IPS DF 4.7 (cell line): ENCODE measurements around the gene MED29.

Experiments
- DNase-seq: peaks from one replicate; pipeline ENCODE4 v3.0.0-alpha.2; 2013; ENCODE audit warnings: low spot score; ENCODE audit errors: extremely low read depth

The MED29 gene, protein sequence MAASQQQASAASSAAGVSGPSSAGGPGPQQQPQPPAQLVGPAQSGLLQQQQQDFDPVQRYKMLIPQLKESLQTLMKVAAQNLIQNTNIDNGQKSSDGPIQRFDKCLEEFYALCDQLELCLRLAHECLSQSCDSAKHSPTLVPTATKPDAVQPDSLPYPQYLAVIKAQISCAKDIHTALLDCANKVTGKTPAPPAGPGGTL

DNA sequence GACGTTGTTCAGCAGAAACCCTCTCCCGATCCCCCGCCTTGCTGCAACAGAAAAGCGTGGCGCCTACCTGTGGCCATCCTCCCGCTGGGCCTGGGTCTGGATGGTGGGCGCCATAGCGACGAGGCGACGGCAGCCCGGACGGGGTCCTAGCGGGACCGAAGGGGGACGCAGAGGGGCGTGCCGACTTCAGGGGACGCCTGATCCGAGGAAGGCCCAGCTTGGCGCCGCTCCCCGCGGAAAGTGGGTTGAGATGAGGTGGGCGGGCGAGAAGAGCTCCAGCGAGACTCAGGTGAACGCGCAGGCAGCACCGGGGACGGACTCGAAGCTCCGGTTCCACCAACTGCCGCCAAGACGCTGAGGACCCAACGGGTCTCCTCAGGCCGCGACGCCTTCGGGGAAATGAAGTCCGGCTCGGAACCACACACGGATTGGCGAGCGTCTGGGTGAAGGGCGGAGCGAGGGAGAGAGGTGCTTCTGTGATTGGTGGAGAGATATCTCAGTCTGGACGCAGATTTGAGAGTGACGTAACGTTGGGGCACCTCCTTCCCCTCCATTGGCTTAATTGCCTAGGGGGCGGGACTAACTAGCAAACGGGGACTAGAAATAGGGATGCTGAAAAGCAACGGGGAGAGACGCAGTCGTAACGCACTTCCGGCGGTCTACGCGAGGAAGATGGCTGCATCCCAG lies at the start of gene MED29, which contains the start of gene PAF1:
Gene MED29 (plus strand): TSS at position 628 of the 687 bp plus-strand sequence. CDS start 45 bp downstream, at position 673.
Gene PAF1 (minus strand): TSS at position 356 of the 687 bp plus-strand sequence. CDS start 242 bp downstream, at position 114.
- DNase-seq, result peak; percentile 100

DNA sequence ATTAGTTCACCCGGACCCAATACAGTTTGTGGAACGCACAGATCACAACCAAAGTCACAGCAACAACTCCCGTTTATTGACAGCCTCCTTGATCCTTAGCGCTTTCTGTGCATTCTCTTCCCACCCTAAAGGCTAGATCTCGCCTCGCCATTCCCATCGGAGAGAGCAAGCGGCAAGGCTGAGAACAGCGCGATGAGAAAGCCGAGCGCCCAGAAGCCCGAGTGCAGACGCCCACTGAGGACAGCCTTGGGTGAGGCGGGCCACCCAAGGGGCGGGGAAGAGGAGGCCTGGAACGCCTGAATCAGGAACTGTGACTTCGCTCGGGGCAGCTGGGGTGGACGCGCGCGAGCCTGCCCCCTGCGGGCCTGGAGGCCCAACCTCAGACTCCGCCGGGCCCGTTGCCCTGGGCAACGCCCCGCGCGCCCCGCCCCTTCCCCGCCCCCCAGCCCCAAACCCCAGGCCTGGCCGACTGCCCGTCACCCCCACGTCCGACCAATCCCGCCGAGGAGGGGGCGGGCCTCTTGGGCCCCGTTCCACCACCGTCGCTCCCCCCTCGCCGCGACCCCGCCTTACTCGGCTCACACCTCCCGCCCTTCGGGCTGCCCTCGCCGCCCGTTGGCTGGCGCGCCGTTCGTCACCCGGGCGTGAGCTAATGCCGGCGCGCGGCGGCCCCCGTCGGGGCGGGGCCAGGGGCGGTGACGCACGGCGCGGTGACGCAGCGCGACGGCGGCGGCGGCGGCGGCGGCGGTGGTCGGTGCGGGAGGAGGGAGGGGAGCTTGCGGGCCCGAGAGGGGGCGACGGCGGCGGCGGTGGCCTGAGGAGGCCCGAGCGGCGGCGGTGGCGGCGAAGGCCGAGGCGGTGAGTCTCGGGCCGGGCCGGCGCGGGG lies 49.2 kb upstream of the MED29 start, which contains the start of gene SAMD4B:
Gene SAMD4B (plus strand): TSS at position 703 of the 886 bp plus-strand sequence. CDS start 14,473 bp downstream, outside the sequence.
- DNase-seq, result peak; percentile 51

DNA sequence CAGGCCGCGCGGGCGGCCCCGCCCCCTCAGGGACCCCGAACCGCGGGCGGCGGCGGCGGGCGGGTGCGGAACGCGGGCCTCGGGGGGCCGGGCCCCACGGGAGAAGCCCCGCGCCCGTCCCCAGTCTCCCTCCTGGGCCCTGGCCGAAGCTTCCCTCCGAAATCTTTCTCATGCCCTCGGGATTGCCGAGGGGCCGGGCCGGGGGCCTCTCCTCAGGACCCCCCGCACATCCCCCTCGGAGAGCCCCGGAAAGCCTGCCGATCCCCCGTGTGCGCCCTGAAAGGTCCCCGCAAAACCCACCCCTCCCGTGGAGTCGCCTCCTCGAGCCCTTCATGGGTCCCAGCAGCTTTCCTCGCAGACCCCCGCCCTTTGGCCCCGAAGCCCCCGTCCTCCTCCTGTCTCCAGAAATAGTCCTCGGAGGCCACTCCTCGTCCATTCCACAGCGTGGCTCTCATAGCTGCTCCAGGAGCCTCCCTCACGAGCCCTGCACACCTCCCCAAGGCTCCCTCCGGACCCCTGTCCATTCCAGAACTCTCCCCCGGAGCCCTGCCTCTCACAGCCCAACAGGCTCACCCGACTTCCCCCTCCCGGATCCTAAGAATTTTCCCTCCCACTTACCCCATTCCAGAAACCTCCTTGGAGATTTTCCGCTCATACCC lies 48.4 kb upstream of the MED29 start:
- DNase-seq, result no peak

DNA sequence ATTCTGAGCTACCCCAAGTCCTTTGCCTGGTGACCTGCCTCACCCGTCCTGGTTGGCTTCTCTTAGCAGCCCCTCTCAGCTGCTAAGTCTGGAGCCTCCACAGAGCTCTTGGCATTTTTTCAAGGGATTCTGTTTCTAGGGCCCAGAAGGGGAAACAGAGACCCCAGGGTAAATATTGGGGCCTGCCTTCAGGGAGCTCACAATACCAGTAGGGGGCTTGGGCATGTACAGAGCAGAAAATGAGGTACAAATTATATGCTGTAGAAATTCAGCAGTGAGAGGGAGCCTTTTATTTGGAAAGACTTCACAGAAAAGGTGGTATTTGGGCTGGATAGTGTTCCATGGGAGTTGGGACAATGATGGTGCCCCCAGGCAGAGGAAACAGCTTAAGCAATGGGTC lies 45.2 kb upstream of the MED29 start:
- no peak for DNase-seq

DNA sequence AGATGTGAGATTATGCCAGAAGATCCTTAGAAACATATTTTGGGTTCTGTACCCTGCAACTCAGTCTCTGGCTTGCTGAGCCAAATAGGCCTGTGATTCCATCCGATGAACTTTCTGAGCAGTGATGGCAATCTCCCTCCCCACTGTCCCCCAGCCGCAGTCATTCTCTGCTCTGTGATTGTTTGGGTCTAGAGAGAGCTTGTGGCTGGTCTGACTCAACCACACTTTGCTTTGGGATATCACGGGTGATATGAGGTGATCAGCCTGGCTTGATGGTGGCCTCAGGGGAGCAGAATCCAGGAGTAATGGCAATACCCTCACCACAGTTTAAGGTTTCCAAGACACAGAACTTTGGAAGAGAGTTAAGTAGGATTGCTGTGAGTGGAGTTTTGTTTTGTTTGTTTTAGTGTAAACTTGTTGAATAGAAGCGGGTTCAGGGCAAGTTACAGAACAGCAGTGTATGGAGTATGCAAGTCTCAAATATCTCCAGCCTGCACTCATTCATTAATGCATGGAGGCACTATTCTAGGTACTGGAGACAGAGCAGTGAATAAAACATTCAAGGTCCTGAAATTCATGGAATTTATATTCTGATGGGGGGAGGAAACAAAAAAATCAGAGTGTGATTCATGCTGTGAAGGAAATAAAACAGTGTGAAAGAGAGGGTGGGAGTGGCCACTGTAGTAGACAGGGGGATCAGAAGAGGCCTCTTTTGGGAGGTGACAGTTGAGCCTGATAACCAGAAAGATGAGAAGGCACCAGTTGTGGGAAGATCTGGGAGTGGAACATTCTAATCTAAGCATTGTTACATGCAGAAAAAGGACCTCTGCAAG lies 43.6 kb upstream of the MED29 start:
- no peak for DNase-seq

DNA sequence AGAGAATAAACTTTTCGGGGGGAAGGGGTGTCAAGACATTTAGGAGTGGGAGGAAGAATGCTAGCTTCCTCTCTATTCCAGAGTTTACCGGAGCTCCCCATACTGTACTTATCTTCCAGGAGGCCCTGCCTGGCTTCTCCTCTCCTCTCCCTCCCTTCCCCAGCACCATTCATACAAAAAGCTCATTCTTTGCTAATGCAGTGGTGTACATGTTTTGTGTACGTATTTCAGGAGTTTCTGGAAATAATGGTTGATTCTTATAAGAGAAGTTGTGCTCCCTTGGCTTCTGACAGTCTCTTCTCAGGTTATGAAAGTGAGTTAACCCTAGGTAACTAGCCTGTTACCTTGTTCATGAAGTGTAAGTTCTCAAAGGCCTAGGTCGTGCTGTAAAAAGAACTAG lies 41.9 kb upstream of the MED29 start:
- no peak for DNase-seq

DNA sequence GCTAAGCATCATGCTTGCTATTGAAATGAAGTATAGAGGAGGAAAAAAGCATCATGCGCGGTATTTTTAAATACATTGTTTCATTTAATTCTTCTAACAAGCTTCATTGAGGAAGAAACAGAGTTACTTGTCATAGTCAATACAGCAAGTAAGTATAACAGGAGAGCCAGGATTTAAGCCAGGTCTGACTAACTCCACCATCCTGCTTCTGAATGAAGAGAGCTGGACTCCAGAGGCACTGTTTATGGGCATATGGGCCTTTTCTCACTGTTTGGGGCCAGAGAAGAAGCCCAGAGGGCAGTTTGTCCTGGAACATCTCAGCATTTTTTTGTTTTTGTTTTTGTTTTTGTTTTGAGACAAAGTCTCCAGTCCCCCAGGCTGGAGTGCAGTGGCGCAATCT lies 41.0 kb upstream of the MED29 start:
- no peak for DNase-seq

DNA sequence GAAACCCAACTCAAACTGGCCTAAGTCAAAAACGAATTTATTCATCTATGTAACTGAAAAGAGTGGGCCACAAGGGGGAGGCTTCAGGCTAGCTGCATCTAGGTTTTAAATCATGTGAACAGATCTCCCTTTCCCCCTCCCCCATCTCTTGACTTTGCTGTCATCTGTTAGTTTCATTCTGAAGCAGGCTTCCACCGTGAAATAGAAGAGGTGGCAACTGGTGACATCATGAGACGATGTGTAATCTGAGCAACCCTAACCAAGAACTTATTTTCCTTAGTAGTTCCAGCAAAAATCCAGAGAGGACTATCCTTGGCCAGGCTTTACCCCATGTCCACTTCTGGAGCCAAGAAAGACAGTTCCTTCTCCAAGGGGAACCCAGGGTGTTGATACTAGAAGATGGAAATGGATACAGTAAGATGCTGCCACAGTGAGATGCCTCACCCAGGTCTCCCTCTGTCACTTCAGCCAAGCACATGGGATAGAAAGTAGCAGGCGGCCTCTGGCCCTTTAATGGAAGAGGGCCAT lies 39.6 kb upstream of the MED29 start:
- DNase-seq, result no peak

DNA sequence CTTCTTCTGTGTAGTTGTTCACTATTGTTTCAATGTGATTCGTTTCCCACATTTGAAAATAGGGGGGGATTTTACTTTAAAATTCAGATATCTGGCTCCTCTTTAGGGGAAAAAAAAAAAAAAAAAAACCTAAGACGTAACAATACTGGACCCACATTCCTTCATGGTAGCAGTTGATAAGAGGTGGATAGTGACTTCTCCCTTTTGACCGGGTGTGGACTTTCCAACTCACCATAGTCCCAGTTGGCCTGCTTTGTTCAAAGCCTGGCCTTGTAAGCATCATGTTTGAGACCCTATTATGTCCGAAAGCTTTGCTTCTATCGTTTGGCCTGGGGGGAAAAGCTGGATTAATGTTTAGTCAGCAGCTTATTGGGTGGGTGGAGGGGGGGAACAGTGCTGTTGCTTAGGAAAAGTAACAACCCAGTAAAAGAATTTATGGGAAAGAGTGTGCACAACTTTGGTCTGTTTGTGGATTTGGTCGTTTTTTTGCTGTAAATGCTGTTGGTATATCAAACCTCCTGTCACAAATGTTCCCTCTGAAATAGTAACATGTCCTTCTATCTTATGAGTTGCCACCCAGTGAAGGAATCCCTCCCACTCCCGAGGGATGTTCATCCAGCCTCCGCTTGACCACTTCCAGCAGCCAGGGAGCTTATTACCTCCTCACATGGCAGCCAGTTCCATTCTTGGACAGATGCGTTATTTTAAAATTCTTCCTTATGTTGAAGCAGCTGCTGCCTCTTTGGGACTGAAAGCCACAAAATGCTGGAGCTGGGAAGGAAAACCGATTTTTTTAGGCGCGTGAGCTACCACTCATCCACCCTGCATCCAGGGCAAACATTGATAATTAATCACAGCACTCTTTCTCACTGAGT lies 38.6 kb upstream of the MED29 start:
- DNase-seq, result no peak

DNA sequence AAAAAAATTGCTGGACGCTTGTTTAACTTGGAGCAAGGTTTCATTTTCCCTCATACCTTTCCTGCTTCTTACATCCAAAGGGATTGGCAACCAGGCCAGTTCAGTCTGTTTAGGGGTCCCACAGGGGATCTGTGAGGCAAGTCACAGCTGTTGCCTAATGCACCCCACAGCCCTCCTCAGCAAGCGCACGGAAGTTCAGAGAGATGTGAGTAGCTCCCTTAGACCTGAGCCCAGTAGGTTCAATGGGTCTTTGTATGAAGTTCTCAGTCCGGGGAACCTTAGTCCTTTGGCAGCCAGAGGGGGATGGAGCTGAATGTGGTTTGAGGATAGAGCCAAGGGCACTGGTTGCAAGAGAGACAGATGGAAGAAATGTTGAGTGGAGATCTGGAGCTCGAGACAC lies 35.9 kb upstream of the MED29 start:
- no peak for DNase-seq

DNA sequence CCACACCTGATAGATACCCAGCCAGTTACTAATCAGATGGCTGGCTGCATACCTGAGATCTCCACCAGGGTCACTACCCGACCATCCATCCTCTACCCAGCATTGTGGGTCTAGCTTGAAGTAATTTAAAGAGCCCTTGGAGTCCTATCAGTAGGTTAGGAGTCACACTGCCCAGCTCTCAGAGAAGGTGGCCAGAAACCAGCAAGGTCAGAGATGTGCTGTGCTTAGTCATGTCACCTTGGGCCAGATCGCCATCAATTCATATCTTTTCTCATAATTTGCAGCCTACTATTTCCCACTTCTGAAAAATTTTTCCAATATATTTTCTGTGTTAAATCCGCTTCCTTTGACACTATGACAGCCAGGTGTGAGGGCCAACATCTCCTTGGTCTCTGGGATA lies 35.1 kb upstream of the MED29 start:
- no peak for DNase-seq

DNA sequence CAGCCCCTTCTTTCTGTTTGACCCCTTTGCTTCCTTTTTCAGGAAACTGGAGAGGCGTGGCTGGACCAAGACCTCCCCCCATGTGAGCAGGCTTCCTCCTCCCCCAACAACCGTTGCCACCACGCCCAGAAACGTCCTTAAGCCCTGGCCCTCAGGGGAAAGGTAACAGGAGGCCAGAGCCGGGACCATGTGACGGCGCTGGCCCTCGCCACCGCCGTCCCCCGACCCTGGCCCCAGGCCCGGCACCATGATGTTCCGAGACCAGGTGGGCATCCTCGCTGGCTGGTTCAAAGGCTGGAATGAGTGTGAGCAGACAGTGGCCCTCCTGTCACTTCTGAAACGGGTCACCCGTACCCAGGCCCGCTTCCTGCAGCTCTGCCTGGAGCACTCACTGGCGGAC lies 34.5 kb upstream of the MED29 start:
- DNase-seq, result no peak

DNA sequence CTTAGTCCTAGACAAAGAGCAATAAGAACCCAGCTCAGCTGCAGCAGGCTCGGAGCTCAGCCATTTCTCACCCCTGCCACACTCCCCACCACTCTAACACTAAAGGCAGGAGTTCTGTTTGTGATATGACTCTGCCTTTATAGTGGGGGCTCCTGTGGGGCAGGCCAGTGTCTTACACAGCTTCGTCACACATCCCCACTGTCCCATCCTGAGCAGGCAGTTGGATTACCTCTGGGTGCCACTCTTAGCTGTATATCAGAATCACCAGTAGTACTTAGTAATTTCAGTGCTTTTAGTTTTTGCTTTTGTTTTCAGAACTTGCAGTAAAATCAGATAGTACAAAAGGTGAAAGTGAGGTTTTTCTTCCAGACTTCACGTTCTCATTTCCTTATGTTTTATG lies 32.2 kb upstream of the MED29 start:
- no peak for DNase-seq

DNA sequence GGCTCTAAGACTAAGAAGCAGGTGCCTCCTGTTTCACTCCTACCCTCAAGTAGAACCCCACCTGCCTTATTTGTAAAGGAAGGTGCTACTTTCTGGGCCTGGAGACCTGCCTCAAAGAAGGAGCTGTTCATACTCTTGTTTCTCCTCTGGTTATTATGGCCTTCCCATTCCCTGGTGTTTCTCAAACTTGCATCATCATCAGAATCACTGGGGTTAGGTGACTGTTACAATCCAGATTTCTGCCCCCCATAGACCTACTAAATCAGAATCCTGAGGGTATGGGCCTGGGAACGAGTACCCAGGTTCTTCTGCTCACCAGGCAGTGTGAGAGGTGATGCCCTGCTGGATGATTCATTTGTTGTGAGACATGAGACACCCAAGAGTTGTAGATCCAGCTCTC lies 30.6 kb upstream of the MED29 start:
- DNase-seq, result no peak

DNA sequence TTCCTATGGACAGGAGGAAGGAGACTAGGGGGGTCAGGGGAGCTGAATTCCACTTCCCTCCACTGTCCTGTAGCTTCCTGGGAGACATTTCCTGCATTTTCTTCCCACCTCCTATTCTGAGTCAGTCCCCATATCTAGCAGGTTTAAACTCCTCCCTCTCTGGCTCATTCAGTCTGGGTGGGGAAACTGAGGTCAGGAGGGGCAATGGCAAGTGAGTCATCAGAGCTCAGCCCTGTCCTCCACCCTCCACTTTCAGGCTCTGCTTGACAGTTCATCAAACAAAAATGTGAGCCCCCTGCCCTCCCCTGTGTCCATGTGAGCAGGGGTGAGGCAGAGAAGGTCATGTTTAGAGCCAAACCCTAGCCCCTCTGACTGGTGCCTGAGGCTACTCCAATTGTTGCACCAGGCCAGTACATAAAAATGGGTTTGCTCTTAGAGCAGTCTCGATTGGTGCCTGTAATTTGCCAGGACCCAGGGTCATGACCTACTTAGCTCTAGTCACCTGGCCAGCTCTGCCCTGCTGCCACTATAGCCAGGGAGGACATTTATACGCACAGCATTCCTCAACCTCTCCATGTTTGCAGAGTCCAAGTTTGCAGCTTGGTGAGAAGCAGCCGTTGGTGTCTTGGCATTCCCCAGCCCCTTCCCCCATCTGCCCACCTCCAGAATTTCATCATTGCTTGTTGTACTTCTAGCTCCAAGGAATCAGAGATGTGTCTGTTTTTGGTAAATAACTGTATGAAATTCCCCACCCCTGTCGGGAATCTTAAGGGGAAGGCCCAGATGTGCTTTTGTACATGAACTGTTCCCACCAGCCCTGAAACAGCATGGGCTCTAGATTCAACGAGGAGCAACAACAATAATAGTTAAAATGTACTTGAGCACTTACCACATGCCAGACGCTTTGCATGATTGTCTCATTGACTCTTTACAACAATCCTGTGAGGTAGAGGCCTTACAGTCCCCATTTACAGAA lies 28.2 kb upstream of the MED29 start:
- DNase-seq, result no peak

DNA sequence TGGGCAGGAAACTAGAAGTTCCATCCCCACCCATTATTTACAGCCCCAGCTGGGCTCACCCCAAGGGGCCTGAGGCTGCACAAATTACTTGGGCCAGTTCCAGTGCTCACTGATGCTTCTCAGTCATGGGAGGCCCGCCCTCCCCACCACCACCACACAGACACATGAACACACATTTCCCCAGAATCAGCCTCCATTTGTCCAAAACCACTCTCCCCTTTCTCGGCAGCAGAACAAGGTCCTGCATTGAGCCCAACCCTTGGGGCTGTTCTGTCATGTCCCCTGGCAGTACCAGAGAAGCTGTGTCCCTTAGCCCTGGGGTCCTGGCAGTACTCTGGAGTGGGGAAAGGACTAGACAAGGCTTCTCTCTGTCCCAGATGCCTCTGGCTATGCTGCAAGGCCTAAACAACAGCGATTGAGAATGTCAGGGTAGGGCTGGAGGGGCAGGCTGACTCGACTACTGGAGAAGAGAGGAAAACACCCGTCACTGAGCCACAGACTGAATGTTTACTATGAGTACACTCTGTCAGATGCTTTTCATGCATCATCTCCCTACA lies 27.2 kb upstream of the MED29 start:
- DNase-seq, result no peak

DNA sequence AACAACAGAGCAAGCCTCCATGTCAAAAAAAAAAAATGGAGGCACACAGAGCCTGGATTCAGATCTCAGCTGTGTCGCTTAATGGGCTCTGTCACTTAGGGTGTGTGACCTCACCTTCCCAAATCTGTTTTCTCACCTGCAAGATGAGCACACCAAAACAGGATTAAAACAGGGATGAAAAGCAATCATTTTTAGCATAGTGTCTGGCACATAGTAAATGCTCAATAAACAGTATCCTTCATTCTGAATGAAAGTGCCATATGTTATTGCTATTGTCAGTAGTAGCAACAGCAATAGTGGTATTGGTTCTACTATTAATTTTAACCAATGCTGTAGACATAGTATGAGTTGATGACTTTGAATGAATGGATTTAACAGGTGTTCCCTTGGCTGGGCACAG lies 25.6 kb upstream of the MED29 start:
- no peak for DNase-seq

DNA sequence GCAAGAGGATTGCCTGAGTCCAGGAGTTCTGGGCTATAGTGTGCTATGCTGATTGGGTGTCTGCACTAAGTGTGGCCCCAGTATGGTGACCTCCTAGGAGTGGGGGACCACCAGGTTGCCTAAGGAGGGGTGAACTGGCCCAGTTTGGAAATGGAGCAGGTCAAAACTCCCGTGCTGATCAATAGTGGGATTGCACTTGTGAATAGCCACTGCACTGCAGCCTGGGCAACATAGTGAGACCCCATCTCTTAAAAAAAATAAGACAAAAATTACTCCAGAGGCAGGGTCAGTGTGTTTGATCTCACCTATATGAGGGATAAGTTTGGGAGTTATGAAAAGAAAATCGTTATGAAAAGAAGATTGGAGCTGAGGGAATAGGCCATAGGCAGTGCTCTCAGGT lies 22.0 kb upstream of the MED29 start:
- DNase-seq, result no peak
